NB4 (cell line): Measurements from ENCODE around the gene FMN2.
"Not testable (repeated sequence)": the region's sequence is repeated elsewhere in the genome, so short reads cannot be mapped to it uniquely, and the experiment has no call there.

Source experiments
- DNase-seq: peaks from one replicate; pipeline ENCODE4 v3.0.0; 2010; ENCODE audit warnings: low read depth
- H3K4me3 ChIP-seq: one replicate; pipeline ENCODE4 v1.5.1; 2011; ENCODE audit warnings: mild to moderate bottlenecking, low read depth, low read length, moderate library complexity
- CTCF ChIP-seq: IDR thresholded peaks from one replicate; pipeline ENCODE4 v1.5.1; 2012; ENCODE audit warnings: low read depth, low read length
- MAX ChIP-seq: IDR thresholded peaks from 2 replicates; pipeline ENCODE4 v1.6.1; 2011; ENCODE audit warnings: low read depth, low read length
- MYC ChIP-seq: IDR thresholded peaks from 2 replicates; pipeline ENCODE4 v1.6.1; 2011; ENCODE audit warnings: low read depth, low read length
- POLR2A ChIP-seq: IDR thresholded peaks from 2 replicates; pipeline ENCODE4 v1.6.1; 2011; ENCODE audit warnings: mild to moderate bottlenecking; ENCODE audit not compliant: insufficient read length; ENCODE audit errors: extremely low read depth

The FMN2 gene

GRCh38 chr1:240271081-240271480 lies 179.4 kb downstream of the FMN2 start:
- no peak for TF ChIP-seq POLR2A
- no peak for TF ChIP-seq MYC
- TF ChIP-seq CTCF = no peak
- TF ChIP-seq MAX = no peak

GRCh38 chr1:240274569-240274968 lies 182.9 kb downstream of the FMN2 start:
- no peak for TF ChIP-seq POLR2A
- no peak for TF ChIP-seq CTCF
- TF ChIP-seq MAX = no peak
- no peak for TF ChIP-seq MYC
- DNase-seq = no peak
- no peak overlapping the region for H3K4me3 ChIP-seq

More at GRCh38 chr1:240271081-240271480, 179.4 kb downstream of the FMN2 start:
- H3K4me3 ChIP-seq = no peak overlapping the region
- no peak for DNase-seq

GRCh38 chr1:240275219-240275618 lies 183.5 kb downstream of the FMN2 start:
- DNase-seq = not testable (repeated sequence)

GRCh38 chr1:240278082-240278481 lies 186.4 kb downstream of the FMN2 start:
- no peak for DNase-seq
- TF ChIP-seq POLR2A = no peak
- TF ChIP-seq CTCF = no peak
- TF ChIP-seq MAX = no peak
- no peak for TF ChIP-seq MYC
- no peak overlapping the region for H3K4me3 ChIP-seq

More at GRCh38 chr1:240275219-240275618, 183.5 kb downstream of the FMN2 start:
- H3K4me3 ChIP-seq = not testable (repeated sequence)

- no peak for DNase-seq
- TF ChIP-seq CTCF (no peak), MYC (no peak)
- H3K4me3 ChIP-seq = no peak overlapping the region
Measured at GRCh38 chr1:240280560-240281322, 189.1 kb downstream of the FMN2 start.

GRCh38 chr1:240282061-240282830 lies 190.6 kb downstream of the FMN2 start:
- no peak overlapping the region for H3K4me3 ChIP-seq
- TF ChIP-seq MYC (no peak), CTCF (no peak), MAX (no peak), POLR2A (no peak)
- no peak for DNase-seq
